Right kidney (tissue), 1 donor: ENCODE measurements around the gene CYGB.

Experiments
- DNase-seq: peaks from one replicate; pipeline ENCODE4 v3.0.0-alpha.2; 2016

The CYGB gene

GRCh38 chr17:76500747-76501017, 36.8 kb downstream of the CYGB start:
- no peak for DNase-seq

- DNase-seq, result no peak
These were observed 37.3 kb downstream of the CYGB start for GRCh38 chr17:76500074-76500746.

GRCh38 chr17:76499267-76499667, 38.2 kb downstream of the CYGB start:
- DNase-seq, result no peak

GRCh38 chr17:76498876-76499251, 38.6 kb downstream of the CYGB start:
- no peak for DNase-seq

- peak; percentile 69 for DNase-seq
These were observed 39.3 kb downstream of the CYGB start for GRCh38 chr17:76497979-76498875.

GRCh38 chr17:76497699-76497978, 39.9 kb downstream of the CYGB start:
- no peak for DNase-seq

- no peak for DNase-seq
These were observed 41.0 kb downstream of the CYGB start for GRCh38 chr17:76496464-76496863.

- no peak for DNase-seq
These were observed 41.7 kb downstream of the CYGB start for GRCh38 chr17:76495663-76496400.

- no peak for DNase-seq
These were observed 43.9 kb downstream of the CYGB start for GRCh38 chr17:76493505-76494167.

- no peak for DNase-seq
These were observed 44.5 kb downstream of the CYGB start for GRCh38 chr17:76492989-76493501.

- peak; percentile 42 for DNase-seq
These were observed 45.2 kb downstream of the CYGB start for GRCh38 chr17:76492123-76492988.

GRCh38 chr17:76491271-76492122, 46.0 kb downstream of the CYGB start:
- no peak for DNase-seq

- DNase-seq, result no peak
These were observed 47.3 kb downstream of the CYGB start for GRCh38 chr17:76490112-76490710.

- no peak for DNase-seq
These were observed 49.9 kb downstream of the CYGB start for GRCh38 chr17:76487451-76488192.

- no peak for DNase-seq
These were observed 51.9 kb downstream of the CYGB start for GRCh38 chr17:76485569-76485968.

GRCh38 chr17:76484228-76484725, 53.2 kb downstream of the CYGB start:
- DNase-seq, result no peak

GRCh38 chr17:76481071-76481655, 56.3 kb downstream of the CYGB start:
- no peak for DNase-seq

- no peak for DNase-seq
These were observed 56.9 kb downstream of the CYGB start for GRCh38 chr17:76480632-76481031.

- no peak for DNase-seq
These were observed 57.9 kb downstream of the CYGB start for GRCh38 chr17:76479515-76480060.
